SK-N-SH (cell line): ENCODE measurements around the gene TP53I3. TPM values are rescaled to one million over a fixed set of nuclear protein-coding genes. Genes with fewer than 3 reads are reported as not detected.
A peak's percentile ranks its signal among the peaks of the same experiment; 100 is the strongest.

Experiments
- CTCF ChIA-PET: fragments of 300-600, 350-600 bp; formaldehyde crosslinking; extraction: SDS; loops from one replicate; lab custom pipeline; 2021; lab: Yijun Ruan, JAX
- POLR2A ChIA-PET: fragments of 350-600 bp; sonication (Branson Sonifier 250); formaldehyde crosslinking; extraction: SDS; loops from one replicate; lab custom pipeline; 2020; ENCODE audit warnings: antibody characterized with exemption, inconsistent platforms; lab: Yijun Ruan, JAX
- DNase-seq: peaks from one replicate; pipeline ENCODE4 v3.0.0; 2012
- H2AFZ ChIP-seq: fragments of 200-600 bp; sonication (generic); 2 replicates; pipeline ENCODE4 v1.8.1; 2016; ENCODE audit warnings: antibody characterized with exemption, mild to moderate bottlenecking, low read depth
- H3F3A ChIP-seq: fragments of 200-600 bp; sonication (generic); replicated peaks from 2 replicates; pipeline ENCODE3; 2016; ENCODE audit warnings: antibody characterized with exemption, mild to moderate bottlenecking; ENCODE audit not compliant: insufficient read depth
- H3K27ac ChIP-seq, 2 experiments: fragments of 200-500 bp in 1 of 2; fragments of 200-600 bp in 1 of 2; sonication (Bioruptor generic) in 1 of 2; sonication (generic), shearing (Covaris generic) in 1 of 2; 2 replicates each; pipeline versions ENCODE4 v1.5.1 to v1.6.1; 2014 to 2016; ENCODE audit warnings: low read depth in 2 of 2, inconsistent platforms in 1 of 2, low read length in 1 of 2, mild to moderate bottlenecking in 1 of 2, mixed read lengths in 1 of 2
- H3K27me3 ChIP-seq: fragments of 200-600 bp; sonication (generic), shearing (Covaris generic); 2 replicates; pipeline ENCODE4 v1.6.1; 2016; ENCODE audit warnings: mixed run types; ENCODE audit not compliant: insufficient read depth
- H3K36me3 ChIP-seq, 2 experiments: fragments of 200-500 bp in 1 of 2; fragments of 200-600 bp in 1 of 2; sonication (Bioruptor generic) in 1 of 2; sonication (generic) in 1 of 2; replicated peaks in 1 of 2; 2 replicates each; pipeline versions ENCODE3 to v1.5.1; 2014 to 2016; ENCODE audit warnings: low read length in 1 of 2, mild to moderate bottlenecking in 1 of 2; ENCODE audit not compliant: insufficient read depth in 2 of 2, control insufficient read depth in 1 of 2
- H3K4me1 ChIP-seq, 2 experiments: fragments of 200-500 bp in 1 of 2; fragments of 200-600 bp in 1 of 2; sonication (Bioruptor generic) in 1 of 2; sonication (generic), shearing (Covaris generic) in 1 of 2; 2 replicates each; pipeline versions ENCODE4 v1.5.1 to v1.6.1; 2014 to 2016; ENCODE audit warnings: low read depth in 1 of 2, low read length in 1 of 2, mixed run types in 1 of 2; ENCODE audit not compliant: insufficient read depth in 2 of 2, control insufficient read depth in 1 of 2
- H3K4me2 ChIP-seq: fragments of 200-600 bp; sonication (generic), shearing (Covaris generic); 2 replicates; pipeline ENCODE4 v1.6.1; 2017; ENCODE audit warnings: mixed run types
- H3K4me3 ChIP-seq, 2 experiments: fragments of 200-500 bp in 1 of 2; fragments of 200-600 bp in 1 of 2; sonication (Bioruptor generic) in 1 of 2; sonication (generic), shearing (Covaris generic) in 1 of 2; 2 replicates each; pipeline versions ENCODE4 v1.5.1 to v1.8.1; 2014 to 2016; ENCODE audit warnings: low read depth in 2 of 2, inconsistent platforms in 1 of 2, low read length in 1 of 2, mild to moderate bottlenecking in 1 of 2, mixed read lengths in 1 of 2, moderate library complexity in 1 of 2
- H3K79me2 ChIP-seq: fragments of 200-600 bp; sonication (generic); 2 replicates; pipeline ENCODE4 v1.8.1; 2017; ENCODE audit warnings: mild to moderate bottlenecking; ENCODE audit not compliant: insufficient read depth
- H3K9ac ChIP-seq: fragments of 200-600 bp; sonication (generic); 2 replicates; pipeline ENCODE4 v1.6.1; 2017; ENCODE audit warnings: mixed run types
- H3K9me2 ChIP-seq: fragments of 200-600 bp; sonication (generic); 2 replicates; pipeline ENCODE4 v1.6.1; 2017; ENCODE audit warnings: mixed run types
- H3K9me3 ChIP-seq: fragments of 200-600 bp; sonication (generic); 2 replicates; pipeline ENCODE4 v1.6.1; 2017; ENCODE audit warnings: mixed run types, mild to moderate bottlenecking, moderate library complexity
- H4K20me1 ChIP-seq: fragments of 200-600 bp; sonication (generic); 2 replicates; pipeline ENCODE4 v1.6.1; 2017; ENCODE audit warnings: mild to moderate bottlenecking, mixed run types; ENCODE audit not compliant: insufficient read depth
- CHD2 ChIP-seq: fragments of 150-350 bp; IDR thresholded peaks from 2 replicates; pipeline ENCODE4 v1.6.1; 2018; ENCODE audit warnings: low read length; ENCODE audit not compliant: partially characterized antibody
- ELF1 ChIP-seq: IDR thresholded peaks from 2 replicates; pipeline ENCODE4 v1.4.0; 2012
- EP300 ChIP-seq, 2 experiments: IDR thresholded peaks; 2 replicates each; pipeline versions ENCODE4 v1.4.0 to v1.6.1; 2012; ENCODE audit warnings: borderline replicate concordance in 1 of 2, low read depth in 1 of 2, low read length in 1 of 2
- EZH2phosphoT487 ChIP-seq: fragments of 200-600 bp; sonication (generic); IDR thresholded peaks from 2 replicates; pipeline ENCODE4 v1.6.1; 2017; ENCODE audit warnings: low read depth, mixed run types, mild to moderate bottlenecking, antibody characterized with exemption, moderate library complexity, borderline replicate concordance
- FOXJ3 ChIP-seq: sonication (generic); formaldehyde crosslinking; IDR thresholded peaks from 2 replicates; pipeline ENCODE4 v1.5.1; 2020; ENCODE audit warnings: mild to moderate bottlenecking, missing genetic modification reagents
- GATA2 ChIP-seq: sonication (generic); formaldehyde crosslinking; IDR thresholded peaks from 2 replicates; pipeline ENCODE4 v1.5.0; 2020; ENCODE audit warnings: mild to moderate bottlenecking, missing genetic modification reagents
- MXI1 ChIP-seq: IDR thresholded peaks from 2 replicates; pipeline ENCODE4 v1.6.1; 2012; ENCODE audit warnings: mild to moderate bottlenecking, low read depth, low read length, improper control_type of control experiment
- NRF1 ChIP-seq: IDR thresholded peaks from 2 replicates; pipeline ENCODE4 v1.6.1; 2012; ENCODE audit warnings: low read depth, mild to moderate bottlenecking, low read length
- POLR2AphosphoS5 ChIP-seq: IDR thresholded peaks from 2 replicates; pipeline ENCODE4 v1.6.1; 2012; ENCODE audit warnings: low read depth, low read length
- RAD21 ChIP-seq: IDR thresholded peaks from 2 replicates; pipeline ENCODE4 v1.6.1; 2012; ENCODE audit warnings: mild to moderate bottlenecking, low read length
- RCOR1 ChIP-seq: fragments of 150-350 bp; IDR thresholded peaks from 2 replicates; pipeline ENCODE4 v1.6.1; 2017; ENCODE audit warnings: antibody characterized with exemption, low read length
- RFX5 ChIP-seq: IDR thresholded peaks from 2 replicates; pipeline ENCODE4 v1.6.1; 2012; ENCODE audit warnings: mild to moderate bottlenecking, improper control_type of control experiment, low read length
- SMC3 ChIP-seq: IDR thresholded peaks from 2 replicates; pipeline ENCODE4 v1.6.1; 2012; ENCODE audit warnings: low read depth, low read length, improper control_type of control experiment
- TCF12 ChIP-seq: IDR thresholded peaks from 2 replicates; pipeline ENCODE4 v1.4.0; 2012
- YY1 ChIP-seq: IDR thresholded peaks from 2 replicates; pipeline ENCODE4 v1.4.0; 2012; ENCODE audit warnings: low read depth, mild to moderate bottlenecking
- WGBS: methylation state at CpG from one replicate; pipeline ENCODE4 v1.1.6; 2017; ENCODE audit warnings: low lambda C conversion rate; 5-methylcytosine and 5-hydroxymethylcytosine counted together
- polyA plus RNA-seq, 3 experiments: library from polyadenylated mRNA; depleted of rRNA; stranded (reverse); fragments of >200 nt; gene quantifications; 2 replicates each; pipeline ENCODE4 v1.2.3, GENCODE V29; 2012
- TF ChIP-seq, protein P1 (sequence below): fragments of 200-600 bp; sonication (generic); IDR thresholded peaks from 2 replicates; pipeline ENCODE4 v1.6.1; 2017; ENCODE audit warnings: antibody characterized with exemption, mild to moderate bottlenecking, moderate library complexity
- TF ChIP-seq, protein P2 (sequence below): fragments of 150-350 bp; IDR thresholded peaks from 2 replicates; pipeline ENCODE4 v1.6.1; 2016; ENCODE audit warnings: mild to moderate bottlenecking, low read depth, low read length
- TF ChIP-seq, protein P3 (sequence below): IDR thresholded peaks from 2 replicates; pipeline ENCODE4 v1.6.1; 2012; ENCODE audit warnings: mild to moderate bottlenecking, low read depth, low read length, moderate library complexity
- TF ChIP-seq, protein P4 (sequence below): IDR thresholded peaks from 2 replicates; pipeline ENCODE4; 2012
- TF ChIP-seq, protein P5 (sequence below): fragments of 150-350 bp; IDR thresholded peaks from 2 replicates; pipeline ENCODE4 v1.6.1; 2017; ENCODE audit warnings: antibody characterized with exemption, low read length, low read depth, borderline replicate concordance
- TF ChIP-seq, protein P6 (sequence below): IDR thresholded peaks from 2 replicates; pipeline ENCODE4 v1.4.0; 2012; ENCODE audit warnings: low read depth, borderline replicate concordance

Gene TP53I3
- polyA plus RNA-seq, 1 of the 3 experiments (the other 2 are of a cell fraction): 110 TPM

DNA sequence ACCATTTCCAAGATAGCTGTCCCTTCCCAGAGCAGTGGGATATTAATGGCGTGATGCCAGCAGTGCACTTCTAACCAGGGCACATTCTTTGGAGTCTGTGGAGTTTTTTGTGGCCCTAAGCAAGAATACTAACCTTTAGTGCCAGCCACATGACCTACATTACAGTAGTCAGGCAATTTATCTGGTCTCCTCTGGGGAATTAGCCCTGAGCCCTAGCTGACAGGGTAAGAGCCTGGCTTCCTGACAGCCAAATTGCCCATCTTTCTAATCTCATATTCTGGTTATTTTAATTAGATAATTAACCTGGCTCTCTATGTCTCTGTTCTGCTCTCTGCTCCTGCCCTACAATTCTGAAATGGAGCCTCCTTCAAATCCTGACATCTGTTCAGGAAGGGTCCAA is 33.3 kb upstream of the TP53I3 start (continued):
- TF ChIP-seq, protein P1, sequence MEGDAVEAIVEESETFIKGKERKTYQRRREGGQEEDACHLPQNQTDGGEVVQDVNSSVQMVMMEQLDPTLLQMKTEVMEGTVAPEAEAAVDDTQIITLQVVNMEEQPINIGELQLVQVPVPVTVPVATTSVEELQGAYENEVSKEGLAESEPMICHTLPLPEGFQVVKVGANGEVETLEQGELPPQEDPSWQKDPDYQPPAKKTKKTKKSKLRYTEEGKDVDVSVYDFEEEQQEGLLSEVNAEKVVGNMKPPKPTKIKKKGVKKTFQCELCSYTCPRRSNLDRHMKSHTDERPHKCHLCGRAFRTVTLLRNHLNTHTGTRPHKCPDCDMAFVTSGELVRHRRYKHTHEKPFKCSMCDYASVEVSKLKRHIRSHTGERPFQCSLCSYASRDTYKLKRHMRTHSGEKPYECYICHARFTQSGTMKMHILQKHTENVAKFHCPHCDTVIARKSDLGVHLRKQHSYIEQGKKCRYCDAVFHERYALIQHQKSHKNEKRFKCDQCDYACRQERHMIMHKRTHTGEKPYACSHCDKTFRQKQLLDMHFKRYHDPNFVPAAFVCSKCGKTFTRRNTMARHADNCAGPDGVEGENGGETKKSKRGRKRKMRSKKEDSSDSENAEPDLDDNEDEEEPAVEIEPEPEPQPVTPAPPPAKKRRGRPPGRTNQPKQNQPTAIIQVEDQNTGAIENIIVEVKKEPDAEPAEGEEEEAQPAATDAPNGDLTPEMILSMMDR: no peak
- TF ChIP-seq RFX5 (peak; percentile 56; the same call in 1 of the 2 replicates), POLR2AphosphoS5 (0 out of 2 replicates have a peak, but pooled peaks have one; percentile 21), FOXJ3 (CRISPR knock-in tag) (no peak), TCF12 (0 out of 2 replicates have a peak, but pooled peaks have one; percentile 8), RCOR1 (peak; percentile 98), NRF1 (no peak), SMC3 (0 out of 2 replicates have a peak, but pooled peaks have one; percentile 7), ELF1 (no peak), MXI1 (peak; percentile 73), EZH2phosphoT487 (no peak)
- TF ChIP-seq, protein P2, sequence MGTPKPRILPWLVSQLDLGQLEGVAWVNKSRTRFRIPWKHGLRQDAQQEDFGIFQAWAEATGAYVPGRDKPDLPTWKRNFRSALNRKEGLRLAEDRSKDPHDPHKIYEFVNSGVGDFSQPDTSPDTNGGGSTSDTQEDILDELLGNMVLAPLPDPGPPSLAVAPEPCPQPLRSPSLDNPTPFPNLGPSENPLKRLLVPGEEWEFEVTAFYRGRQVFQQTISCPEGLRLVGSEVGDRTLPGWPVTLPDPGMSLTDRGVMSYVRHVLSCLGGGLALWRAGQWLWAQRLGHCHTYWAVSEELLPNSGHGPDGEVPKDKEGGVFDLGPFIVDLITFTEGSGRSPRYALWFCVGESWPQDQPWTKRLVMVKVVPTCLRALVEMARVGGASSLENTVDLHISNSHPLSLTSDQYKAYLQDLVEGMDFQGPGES: no peak
- TF ChIP-seq, protein P3, sequence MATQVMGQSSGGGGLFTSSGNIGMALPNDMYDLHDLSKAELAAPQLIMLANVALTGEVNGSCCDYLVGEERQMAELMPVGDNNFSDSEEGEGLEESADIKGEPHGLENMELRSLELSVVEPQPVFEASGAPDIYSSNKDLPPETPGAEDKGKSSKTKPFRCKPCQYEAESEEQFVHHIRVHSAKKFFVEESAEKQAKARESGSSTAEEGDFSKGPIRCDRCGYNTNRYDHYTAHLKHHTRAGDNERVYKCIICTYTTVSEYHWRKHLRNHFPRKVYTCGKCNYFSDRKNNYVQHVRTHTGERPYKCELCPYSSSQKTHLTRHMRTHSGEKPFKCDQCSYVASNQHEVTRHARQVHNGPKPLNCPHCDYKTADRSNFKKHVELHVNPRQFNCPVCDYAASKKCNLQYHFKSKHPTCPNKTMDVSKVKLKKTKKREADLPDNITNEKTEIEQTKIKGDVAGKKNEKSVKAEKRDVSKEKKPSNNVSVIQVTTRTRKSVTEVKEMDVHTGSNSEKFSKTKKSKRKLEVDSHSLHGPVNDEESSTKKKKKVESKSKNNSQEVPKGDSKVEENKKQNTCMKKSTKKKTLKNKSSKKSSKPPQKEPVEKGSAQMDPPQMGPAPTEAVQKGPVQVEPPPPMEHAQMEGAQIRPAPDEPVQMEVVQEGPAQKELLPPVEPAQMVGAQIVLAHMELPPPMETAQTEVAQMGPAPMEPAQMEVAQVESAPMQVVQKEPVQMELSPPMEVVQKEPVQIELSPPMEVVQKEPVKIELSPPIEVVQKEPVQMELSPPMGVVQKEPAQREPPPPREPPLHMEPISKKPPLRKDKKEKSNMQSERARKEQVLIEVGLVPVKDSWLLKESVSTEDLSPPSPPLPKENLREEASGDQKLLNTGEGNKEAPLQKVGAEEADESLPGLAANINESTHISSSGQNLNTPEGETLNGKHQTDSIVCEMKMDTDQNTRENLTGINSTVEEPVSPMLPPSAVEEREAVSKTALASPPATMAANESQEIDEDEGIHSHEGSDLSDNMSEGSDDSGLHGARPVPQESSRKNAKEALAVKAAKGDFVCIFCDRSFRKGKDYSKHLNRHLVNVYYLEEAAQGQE: no peak
- TF ChIP-seq, protein P4, sequence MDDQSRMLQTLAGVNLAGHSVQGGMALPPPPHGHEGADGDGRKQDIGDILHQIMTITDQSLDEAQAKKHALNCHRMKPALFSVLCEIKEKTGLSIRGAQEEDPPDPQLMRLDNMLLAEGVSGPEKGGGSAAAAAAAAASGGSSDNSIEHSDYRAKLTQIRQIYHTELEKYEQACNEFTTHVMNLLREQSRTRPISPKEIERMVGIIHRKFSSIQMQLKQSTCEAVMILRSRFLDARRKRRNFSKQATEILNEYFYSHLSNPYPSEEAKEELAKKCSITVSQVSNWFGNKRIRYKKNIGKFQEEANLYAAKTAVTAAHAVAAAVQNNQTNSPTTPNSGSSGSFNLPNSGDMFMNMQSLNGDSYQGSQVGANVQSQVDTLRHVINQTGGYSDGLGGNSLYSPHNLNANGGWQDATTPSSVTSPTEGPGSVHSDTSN: no peak

DNA sequence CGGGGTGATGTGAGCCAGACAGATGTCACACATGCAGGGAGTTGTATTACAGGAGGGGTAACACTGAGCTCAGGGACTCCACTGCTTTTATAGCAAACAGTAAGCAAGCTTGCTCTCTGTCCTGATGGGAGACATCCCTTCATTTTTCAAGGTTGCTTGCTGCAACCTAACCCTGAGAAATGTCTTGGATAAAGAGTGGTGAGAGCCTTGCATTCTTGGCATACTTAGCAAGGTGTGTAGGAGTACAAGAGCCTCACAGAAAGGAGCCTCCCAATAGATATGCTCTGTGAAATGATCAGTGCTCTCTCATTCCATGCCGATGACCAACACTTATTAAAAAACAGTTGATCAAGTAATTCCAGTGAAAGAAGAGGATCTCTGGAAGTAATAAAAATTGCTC is 30.4 kb upstream of the TP53I3 start:
- Histone ChIP-seq H2AFZ (no peak overlapping the region), H3K9me2 (no peaks in the 10 kb centered on the region), H3K9ac (no peak overlapping the region), H3K79me2 (no peaks in the 10 kb centered on the region), H3F3A (no peaks in the 10 kb centered on the region), H3K27me3 (no peaks in the 10 kb centered on the region), H3K27ac (no peak overlapping the region), H3K4me3 (no peak overlapping the region), H3K4me2 (no peak overlapping the region), H4K20me1 (no peaks in the 10 kb centered on the region), H3K4me1 (peaks cover 6 to 9% of the 10 kb centered on the region in 2 experiments; a peak in 3 of 4 replicates), H3K36me3 (no peaks in the 10 kb centered on the region), H3K9me3 (no peaks in the 10 kb centered on the region)
- 46% methylated on average over 2 of the region's 2 CpGs for WGBS
- no peak for DNase-seq
- ChIA-PET POLR2A (no interaction called here), CTCF (interaction anchor here (1.4 kb wide), 1 partner anchor 31 kb away, joined by 3 read pairs; the partner anchor contains the start of gene TP53I3)
- TF ChIP-seq FOXJ3 (CRISPR knock-in tag) (no peak), YY1 (no peak), GATA2 (CRISPR knock-in tag) (no peak), RAD21 (no peak), MXI1 (no peak), TCF12 (no peak), CHD2 (no peak), SMC3 (no peak), RCOR1 (no peak), EP300 (IDR thresholded peaks at IDR 0.05; ENCODE audit: borderline replicate concordance in 1 of 2, low read depth in 1 of 2, low read length in 1 of 2) (no peak)
- TF ChIP-seq, protein P5, sequence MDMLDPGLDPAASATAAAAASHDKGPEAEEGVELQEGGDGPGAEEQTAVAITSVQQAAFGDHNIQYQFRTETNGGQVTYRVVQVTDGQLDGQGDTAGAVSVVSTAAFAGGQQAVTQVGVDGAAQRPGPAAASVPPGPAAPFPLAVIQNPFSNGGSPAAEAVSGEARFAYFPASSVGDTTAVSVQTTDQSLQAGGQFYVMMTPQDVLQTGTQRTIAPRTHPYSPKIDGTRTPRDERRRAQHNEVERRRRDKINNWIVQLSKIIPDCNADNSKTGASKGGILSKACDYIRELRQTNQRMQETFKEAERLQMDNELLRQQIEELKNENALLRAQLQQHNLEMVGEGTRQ: no peak
- TF ChIP-seq, protein P6, sequence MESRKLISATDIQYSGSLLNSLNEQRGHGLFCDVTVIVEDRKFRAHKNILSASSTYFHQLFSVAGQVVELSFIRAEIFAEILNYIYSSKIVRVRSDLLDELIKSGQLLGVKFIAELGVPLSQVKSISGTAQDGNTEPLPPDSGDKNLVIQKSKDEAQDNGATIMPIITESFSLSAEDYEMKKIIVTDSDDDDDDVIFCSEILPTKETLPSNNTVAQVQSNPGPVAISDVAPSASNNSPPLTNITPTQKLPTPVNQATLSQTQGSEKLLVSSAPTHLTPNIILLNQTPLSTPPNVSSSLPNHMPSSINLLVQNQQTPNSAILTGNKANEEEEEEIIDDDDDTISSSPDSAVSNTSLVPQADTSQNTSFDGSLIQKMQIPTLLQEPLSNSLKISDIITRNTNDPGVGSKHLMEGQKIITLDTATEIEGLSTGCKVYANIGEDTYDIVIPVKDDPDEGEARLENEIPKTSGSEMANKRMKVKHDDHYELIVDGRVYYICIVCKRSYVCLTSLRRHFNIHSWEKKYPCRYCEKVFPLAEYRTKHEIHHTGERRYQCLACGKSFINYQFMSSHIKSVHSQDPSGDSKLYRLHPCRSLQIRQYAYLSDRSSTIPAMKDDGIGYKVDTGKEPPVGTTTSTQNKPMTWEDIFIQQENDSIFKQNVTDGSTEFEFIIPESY: no peak
